NB4 (cell line): ENCODE results near the gene MRC2.

Experiments
- DNase-seq: peaks from one replicate; pipeline ENCODE4 v3.0.0; 2010; ENCODE audit warnings: low read depth
- H3K4me3 ChIP-seq: one replicate; pipeline ENCODE4 v1.5.1; 2011; ENCODE audit warnings: mild to moderate bottlenecking, low read depth, low read length, moderate library complexity
- CTCF ChIP-seq: IDR thresholded peaks from one replicate; pipeline ENCODE4 v1.5.1; 2012; ENCODE audit warnings: low read depth, low read length
- MAX ChIP-seq: IDR thresholded peaks from 2 replicates; pipeline ENCODE4 v1.6.1; 2011; ENCODE audit warnings: low read depth, low read length
- MYC ChIP-seq: IDR thresholded peaks from 2 replicates; pipeline ENCODE4 v1.6.1; 2011; ENCODE audit warnings: low read depth, low read length
- POLR2A ChIP-seq: IDR thresholded peaks from 2 replicates; pipeline ENCODE4 v1.6.1; 2011; ENCODE audit warnings: mild to moderate bottlenecking; ENCODE audit not compliant: insufficient read length; ENCODE audit errors: extremely low read depth

Gene MRC2

GRCh38 chr17:62657145-62657665, 29.7 kb downstream of the MRC2 start:
- DNase-seq, result no peak
- TF ChIP-seq MYC (no peak), MAX (no peak), CTCF (no peak), POLR2A (no peak)
- H3K4me3 ChIP-seq, result no peak overlapping the region

- H3K4me3 ChIP-seq, result no peak overlapping the region
- no peak for DNase-seq
- TF ChIP-seq POLR2A (no peak), MYC (no peak), MAX (no peak), CTCF (no peak)
Observed at GRCh38 chr17:62657690-62658089, 30.2 kb downstream of the MRC2 start.

- TF ChIP-seq MAX, result no peak
- TF ChIP-seq POLR2A, result no peak
- no peak for TF ChIP-seq CTCF
- no peak for TF ChIP-seq MYC
- DNase-seq, result no peak
- no peak overlapping the region for H3K4me3 ChIP-seq
Observed at GRCh38 chr17:62658136-62658920, 30.9 kb downstream of the MRC2 start.

GRCh38 chr17:62660629-62661118, 33.2 kb downstream of the MRC2 start:
- TF ChIP-seq MYC, result no peak
- TF ChIP-seq CTCF, result no peak
- TF ChIP-seq MAX, result no peak
- TF ChIP-seq POLR2A, result no peak
- no peak for DNase-seq
- no peak overlapping the region for H3K4me3 ChIP-seq

- H3K4me3 ChIP-seq, result no peak overlapping the region
- no peak for DNase-seq
- no peak for TF ChIP-seq CTCF
Observed at GRCh38 chr17:62661337-62661736, 33.9 kb downstream of the MRC2 start.
